ENCODE results near the gene PCBP2. TPM values are rescaled to one million over a fixed set of nuclear protein-coding genes. Genes with fewer than 3 reads are reported as not detected.

Gene PCBP2
- total and polyA plus RNA-seq, 11 donors: 290 to 642 (median 478) TPM

DNA sequence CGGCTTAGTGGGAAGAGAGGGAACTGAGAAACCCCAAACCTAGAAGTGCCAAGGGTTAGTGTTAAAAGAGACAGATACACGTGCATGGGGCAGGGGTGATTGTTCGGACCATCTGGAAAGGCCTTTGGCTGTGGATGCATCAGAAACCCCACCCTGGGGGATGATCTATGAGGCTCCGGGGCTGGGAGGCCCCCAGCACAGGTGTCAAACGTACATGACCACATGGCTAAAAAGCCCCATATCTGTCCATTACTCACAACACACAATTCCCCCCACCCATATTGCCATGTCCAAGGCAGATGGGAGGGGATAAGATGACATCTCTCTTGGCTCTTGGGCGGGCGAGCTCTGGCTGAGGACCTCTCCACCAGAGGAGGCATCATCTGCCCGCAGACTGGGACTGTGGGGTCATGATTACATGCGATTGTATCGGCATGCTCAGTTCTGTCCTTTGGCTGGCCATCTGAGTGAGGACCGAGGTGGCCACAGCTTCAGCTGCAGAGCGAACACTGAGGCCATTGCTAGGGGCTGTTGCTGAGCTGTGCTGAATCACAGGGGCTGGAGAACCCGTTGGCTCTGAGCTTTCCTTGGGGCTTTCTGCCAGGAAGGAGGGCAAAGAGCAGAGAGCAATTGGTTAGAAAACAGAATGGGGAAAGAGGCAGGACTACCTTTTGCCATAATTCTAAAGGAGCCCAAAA lies 65.0 kb downstream of the PCBP2 start:
- TF ChIP-seq, protein P1, sequence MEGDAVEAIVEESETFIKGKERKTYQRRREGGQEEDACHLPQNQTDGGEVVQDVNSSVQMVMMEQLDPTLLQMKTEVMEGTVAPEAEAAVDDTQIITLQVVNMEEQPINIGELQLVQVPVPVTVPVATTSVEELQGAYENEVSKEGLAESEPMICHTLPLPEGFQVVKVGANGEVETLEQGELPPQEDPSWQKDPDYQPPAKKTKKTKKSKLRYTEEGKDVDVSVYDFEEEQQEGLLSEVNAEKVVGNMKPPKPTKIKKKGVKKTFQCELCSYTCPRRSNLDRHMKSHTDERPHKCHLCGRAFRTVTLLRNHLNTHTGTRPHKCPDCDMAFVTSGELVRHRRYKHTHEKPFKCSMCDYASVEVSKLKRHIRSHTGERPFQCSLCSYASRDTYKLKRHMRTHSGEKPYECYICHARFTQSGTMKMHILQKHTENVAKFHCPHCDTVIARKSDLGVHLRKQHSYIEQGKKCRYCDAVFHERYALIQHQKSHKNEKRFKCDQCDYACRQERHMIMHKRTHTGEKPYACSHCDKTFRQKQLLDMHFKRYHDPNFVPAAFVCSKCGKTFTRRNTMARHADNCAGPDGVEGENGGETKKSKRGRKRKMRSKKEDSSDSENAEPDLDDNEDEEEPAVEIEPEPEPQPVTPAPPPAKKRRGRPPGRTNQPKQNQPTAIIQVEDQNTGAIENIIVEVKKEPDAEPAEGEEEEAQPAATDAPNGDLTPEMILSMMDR (IDR thresholded peaks at IDR 0.05): no peak
- TF ChIP-seq POLR2A (IDR thresholded peaks at IDR 0.05): no peak
- no peak overlapping the region for H3K4me3 ChIP-seq
- no peaks in the 10 kb centered on the region for H3K4me1 ChIP-seq
- H3K36me3 ChIP-seq: peaks cover 2 to 100% (median 100%) of the 10 kb centered on the region in 9 donors
- no peaks in the 10 kb centered on the region for H3K9me3 ChIP-seq
- no peak for DNase-seq
- intact Hi-C loops (cut with DNase I): no loop called here
- 85 to 89% (median 89%) methylated on average over 13 of the region's 13 CpGs for WGBS, 4 donors
- H3K27me3 ChIP-seq: no peaks in the 10 kb centered on the region
- H3K27ac ChIP-seq: no peak overlapping the region
- ATAC-seq: peak in 1 of 4 donors; percentile 12

DNA sequence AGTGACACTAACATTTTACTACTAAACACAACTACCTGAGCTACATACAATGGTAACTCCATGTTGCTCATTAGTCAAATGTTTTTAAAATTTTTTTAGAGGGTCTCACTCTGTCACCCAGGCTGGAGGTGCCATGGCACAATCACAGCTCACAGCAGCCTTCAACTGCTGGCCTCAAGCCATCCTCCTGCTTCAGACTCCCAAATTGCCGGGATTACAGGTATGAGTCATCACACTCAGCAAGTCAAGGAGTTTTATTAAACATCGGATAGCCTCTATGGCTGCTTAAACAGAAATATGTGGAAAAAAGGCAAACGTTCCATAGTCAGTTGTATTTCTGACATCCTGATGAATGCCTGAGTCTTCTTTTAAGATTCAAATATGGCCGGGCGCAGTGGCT lies 66.5 kb downstream of the PCBP2 start:
- intact Hi-C loops (cut with DNase I): no loop called here
- 84 to 93% (median 89%) methylated on average over 5 of the region's 5 CpGs for WGBS, 4 donors

DNA sequence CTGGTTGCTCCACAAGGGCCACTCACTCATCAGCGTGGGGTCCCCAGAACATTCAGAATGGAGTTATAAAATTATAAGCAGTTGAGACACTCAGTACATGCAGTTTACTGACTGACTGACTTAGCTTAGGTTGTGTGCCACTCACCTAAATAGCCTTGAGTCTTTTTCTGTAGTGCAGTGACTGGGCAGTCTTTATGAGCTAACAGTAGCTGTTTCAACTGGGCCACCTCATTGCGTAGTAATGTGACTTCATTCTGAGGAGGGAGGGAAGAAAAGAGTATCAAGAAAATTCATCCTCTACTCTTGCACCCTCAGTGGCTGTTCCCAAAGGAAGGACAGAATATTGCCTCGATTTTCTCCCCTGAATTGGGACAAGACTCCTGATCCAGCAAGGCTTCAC lies 71.2 kb downstream of the PCBP2 start:
- no peak for DNase-seq
- H3K27me3 ChIP-seq: no peaks in the 10 kb centered on the region
- 93 to 100% (median 96%) methylated on average over 3 of the region's 3 CpGs for WGBS, 4 donors
- H3K4me1 ChIP-seq: no peaks in the 10 kb centered on the region
- intact Hi-C loops (cut with DNase I): no loop called here
- TF ChIP-seq, protein P1 (IDR thresholded peaks at IDR 0.05): no peak
- no peak for TF ChIP-seq POLR2A (IDR thresholded peaks at IDR 0.05)
- H3K4me3 ChIP-seq: no peak overlapping the region
- H3K27ac ChIP-seq: no peak overlapping the region
- H3K36me3 ChIP-seq: peaks cover 0 to 100% (median 99%) of the 10 kb centered on the region in 9 donors
- no peak for ATAC-seq
- no peaks in the 10 kb centered on the region for H3K9me3 ChIP-seq

More for the DNA sequence above, 66.5 kb downstream of the PCBP2 start:
- no peak overlapping the region for H3K4me3 ChIP-seq
- no peak for ATAC-seq
- no peak overlapping the region for H3K27ac ChIP-seq
- no peaks in the 10 kb centered on the region for H3K9me3 ChIP-seq
- H3K27me3 ChIP-seq: no peaks in the 10 kb centered on the region
- TF ChIP-seq POLR2A (IDR thresholded peaks at IDR 0.05): no peak
- TF ChIP-seq, protein P1 (IDR thresholded peaks at IDR 0.05): no peak
- peaks cover 2 to 100% (median 100%) of the 10 kb centered on the region in 9 donors for H3K36me3 ChIP-seq
- no peak for DNase-seq
- H3K4me1 ChIP-seq: no peaks in the 10 kb centered on the region

DNA sequence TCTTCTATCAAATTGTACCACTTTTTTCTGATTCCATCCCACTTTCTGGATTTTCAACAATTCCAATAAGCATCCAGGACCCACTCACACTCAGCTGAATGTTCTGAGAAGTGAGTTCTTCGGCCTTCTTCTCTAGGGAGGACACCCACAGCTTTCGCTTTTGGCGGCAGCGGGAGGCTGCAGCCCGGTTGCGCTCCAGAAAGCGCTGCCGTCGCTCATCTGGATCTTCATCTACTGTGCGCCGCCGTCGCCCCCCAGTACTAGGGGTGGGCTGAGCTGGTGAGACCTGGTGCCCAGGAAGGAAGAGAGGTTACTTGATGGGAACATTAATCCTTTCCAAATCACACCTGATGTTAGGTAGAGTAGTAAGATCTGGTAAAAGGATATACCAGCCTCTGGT lies 72.6 kb downstream of the PCBP2 start:
- no peaks in the 10 kb centered on the region for H3K9me3 ChIP-seq
- 95 to 96% (median 96%) methylated on average over 13 of the region's 13 CpGs for WGBS, 4 donors
- intact Hi-C loops (cut with DNase I): no loop called here

More for the DNA sequence above, 72.6 kb downstream of the PCBP2 start:
- DNase-seq (no peak), ATAC-seq (no peak)
- TF ChIP-seq POLR2A (IDR thresholded peaks at IDR 0.05): no peak
- Histone ChIP-seq H3K27ac (no peak overlapping the region), H3K4me3 (no peak overlapping the region), H3K4me1 (no peaks in the 10 kb centered on the region), H3K36me3 (peaks cover 0 to 100% (median 99%) of the 10 kb centered on the region in 9 donors), H3K27me3 (no peaks in the 10 kb centered on the region)
